Ishikawa (cell line): ENCODE measurements around the gene DUS2.

Experiments
- CEBPB ChIP-seq: IDR thresholded peaks from 2 replicates; pipeline ENCODE4 v1.6.1; 2012
- CREB1 ChIP-seq: IDR thresholded peaks from 2 replicates; pipeline ENCODE4 v1.6.1; 2012; ENCODE audit warnings: low read depth
- EGR1 ChIP-seq: IDR thresholded peaks from 2 replicates; pipeline ENCODE4 v1.6.1; 2012
- EP300 ChIP-seq: IDR thresholded peaks from 2 replicates; pipeline ENCODE4 v1.6.1; 2012; ENCODE audit warnings: borderline replicate concordance
- FOXM1 ChIP-seq: IDR thresholded peaks from 2 replicates; pipeline ENCODE4 v1.6.1; 2012; ENCODE audit warnings: low read depth, borderline replicate concordance
- NFIC ChIP-seq: IDR thresholded peaks from 2 replicates; pipeline ENCODE4 v1.6.1; 2012
- RAD21 ChIP-seq: IDR thresholded peaks from 2 replicates; pipeline ENCODE4 v1.6.1; 2012; ENCODE audit warnings: low read depth
- TAF1 ChIP-seq: IDR thresholded peaks from 2 replicates; pipeline ENCODE4 v1.6.1; 2012; ENCODE audit warnings: low read depth, mild to moderate bottlenecking
- TCF12 ChIP-seq: IDR thresholded peaks from 2 replicates; pipeline ENCODE4 v1.6.1; 2012; ENCODE audit warnings: low read depth
- TEAD4 ChIP-seq: IDR thresholded peaks from 2 replicates; pipeline ENCODE4 v1.6.1; 2012
- YY1 ChIP-seq: IDR thresholded peaks from 2 replicates; pipeline ENCODE4 v1.6.1; 2012; ENCODE audit warnings: low read depth
- ZBTB7A ChIP-seq: IDR thresholded peaks from 2 replicates; pipeline ENCODE4 v1.6.1; 2012; ENCODE audit warnings: low read depth
- TF ChIP-seq, protein P1 (sequence below): IDR thresholded peaks from 2 replicates; pipeline ENCODE4 v1.6.1; 2012; ENCODE audit warnings: low read depth, mild to moderate bottlenecking
- TF ChIP-seq, protein P2 (sequence below): IDR thresholded peaks from 2 replicates; pipeline ENCODE4 v1.6.1; 2012
- TF ChIP-seq, protein P3 (sequence below): IDR thresholded peaks from 2 replicates; pipeline ENCODE4 v1.6.1; 2012

Gene DUS2

DNA sequence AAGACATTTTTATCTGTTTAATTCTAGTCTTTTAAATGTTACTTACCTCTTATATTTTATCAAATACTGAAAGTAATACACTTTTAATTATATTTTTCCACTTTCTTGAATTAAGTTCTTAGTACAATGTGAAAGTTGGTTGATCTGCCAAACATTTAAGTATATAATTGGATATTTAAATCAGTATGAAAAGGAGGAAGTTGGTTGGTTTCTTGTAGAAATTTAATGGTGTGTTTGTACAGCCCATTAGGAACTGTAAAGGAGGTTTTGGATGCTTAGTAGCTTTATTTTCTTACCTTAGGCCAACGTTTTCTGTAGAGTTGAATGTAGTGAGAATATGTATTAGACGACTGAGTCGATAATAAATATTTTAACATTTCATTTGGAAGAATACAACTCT, 67.4 kb downstream of the DUS2 start:
- no peak for TF ChIP-seq NFIC
- TF ChIP-seq, protein P1, sequence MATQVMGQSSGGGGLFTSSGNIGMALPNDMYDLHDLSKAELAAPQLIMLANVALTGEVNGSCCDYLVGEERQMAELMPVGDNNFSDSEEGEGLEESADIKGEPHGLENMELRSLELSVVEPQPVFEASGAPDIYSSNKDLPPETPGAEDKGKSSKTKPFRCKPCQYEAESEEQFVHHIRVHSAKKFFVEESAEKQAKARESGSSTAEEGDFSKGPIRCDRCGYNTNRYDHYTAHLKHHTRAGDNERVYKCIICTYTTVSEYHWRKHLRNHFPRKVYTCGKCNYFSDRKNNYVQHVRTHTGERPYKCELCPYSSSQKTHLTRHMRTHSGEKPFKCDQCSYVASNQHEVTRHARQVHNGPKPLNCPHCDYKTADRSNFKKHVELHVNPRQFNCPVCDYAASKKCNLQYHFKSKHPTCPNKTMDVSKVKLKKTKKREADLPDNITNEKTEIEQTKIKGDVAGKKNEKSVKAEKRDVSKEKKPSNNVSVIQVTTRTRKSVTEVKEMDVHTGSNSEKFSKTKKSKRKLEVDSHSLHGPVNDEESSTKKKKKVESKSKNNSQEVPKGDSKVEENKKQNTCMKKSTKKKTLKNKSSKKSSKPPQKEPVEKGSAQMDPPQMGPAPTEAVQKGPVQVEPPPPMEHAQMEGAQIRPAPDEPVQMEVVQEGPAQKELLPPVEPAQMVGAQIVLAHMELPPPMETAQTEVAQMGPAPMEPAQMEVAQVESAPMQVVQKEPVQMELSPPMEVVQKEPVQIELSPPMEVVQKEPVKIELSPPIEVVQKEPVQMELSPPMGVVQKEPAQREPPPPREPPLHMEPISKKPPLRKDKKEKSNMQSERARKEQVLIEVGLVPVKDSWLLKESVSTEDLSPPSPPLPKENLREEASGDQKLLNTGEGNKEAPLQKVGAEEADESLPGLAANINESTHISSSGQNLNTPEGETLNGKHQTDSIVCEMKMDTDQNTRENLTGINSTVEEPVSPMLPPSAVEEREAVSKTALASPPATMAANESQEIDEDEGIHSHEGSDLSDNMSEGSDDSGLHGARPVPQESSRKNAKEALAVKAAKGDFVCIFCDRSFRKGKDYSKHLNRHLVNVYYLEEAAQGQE: no peak
- no peak for TF ChIP-seq TEAD4
- TF ChIP-seq, protein P2, sequence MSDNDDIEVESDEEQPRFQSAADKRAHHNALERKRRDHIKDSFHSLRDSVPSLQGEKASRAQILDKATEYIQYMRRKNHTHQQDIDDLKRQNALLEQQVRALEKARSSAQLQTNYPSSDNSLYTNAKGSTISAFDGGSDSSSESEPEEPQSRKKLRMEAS: no peak
- TF ChIP-seq FOXM1: no peak
- TF ChIP-seq EP300: no peak
- TF ChIP-seq EGR1: no peak
- TF ChIP-seq CEBPB: no peak
- no peak for TF ChIP-seq RAD21
- TF ChIP-seq ZBTB7A: no peak
- TF ChIP-seq, protein P3, sequence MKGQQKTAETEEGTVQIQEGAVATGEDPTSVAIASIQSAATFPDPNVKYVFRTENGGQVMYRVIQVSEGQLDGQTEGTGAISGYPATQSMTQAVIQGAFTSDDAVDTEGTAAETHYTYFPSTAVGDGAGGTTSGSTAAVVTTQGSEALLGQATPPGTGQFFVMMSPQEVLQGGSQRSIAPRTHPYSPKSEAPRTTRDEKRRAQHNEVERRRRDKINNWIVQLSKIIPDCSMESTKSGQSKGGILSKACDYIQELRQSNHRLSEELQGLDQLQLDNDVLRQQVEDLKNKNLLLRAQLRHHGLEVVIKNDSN: no peak
- no peak for TF ChIP-seq CREB1
- TF ChIP-seq YY1: no peak

DNA sequence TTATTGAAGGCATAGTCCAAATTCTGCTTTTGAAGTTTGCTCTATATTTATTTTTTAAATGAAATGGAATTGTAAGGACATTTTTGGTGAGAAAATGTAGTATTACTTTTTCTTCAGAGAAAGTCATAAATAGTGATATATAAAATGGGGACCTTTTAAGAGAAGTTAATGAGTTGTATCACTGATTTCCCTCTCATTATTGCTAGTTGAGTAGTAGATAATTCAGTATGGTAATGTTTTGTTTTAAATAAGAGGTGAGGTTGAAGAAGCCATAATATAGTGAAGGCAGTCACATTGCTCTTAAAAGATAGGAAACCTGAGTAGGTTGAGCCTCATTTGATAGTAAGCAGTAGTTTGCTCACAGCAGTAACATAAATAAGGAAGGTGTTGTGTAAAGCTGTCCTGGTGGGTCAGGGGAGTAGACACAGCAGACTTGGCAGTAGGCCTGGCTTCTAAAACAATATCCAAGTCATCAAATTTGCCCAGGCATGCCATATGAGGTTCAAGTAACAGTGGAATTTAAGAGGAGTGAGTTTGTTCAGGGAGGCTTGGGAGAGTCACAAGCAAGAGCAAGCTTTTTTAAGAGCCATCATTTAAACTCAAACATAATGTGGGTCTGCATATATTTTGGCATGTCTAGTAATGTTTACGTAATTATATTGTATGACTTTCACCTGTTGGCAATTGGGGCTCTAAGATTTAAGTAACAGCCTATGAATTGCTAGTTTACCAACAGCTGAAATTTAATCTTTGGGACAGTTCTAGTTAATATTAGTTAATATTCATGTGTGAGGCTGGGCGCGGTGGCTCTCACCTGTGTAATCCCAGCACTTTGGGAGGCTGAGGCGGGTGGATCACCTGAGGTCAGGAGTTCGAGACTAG, 68.5 kb downstream of the DUS2 start:
- TF ChIP-seq, protein P1: no peak
- TF ChIP-seq ZBTB7A: no peak
- no peak for TF ChIP-seq YY1
- TF ChIP-seq, protein P2: 0 out of 2 replicates have a peak, but pooled peaks have one; percentile 25
- TF ChIP-seq TAF1: no peak
- no peak for TF ChIP-seq FOXM1
- peak; percentile 82 for TF ChIP-seq NFIC
- peak; percentile 76 for TF ChIP-seq CEBPB
- TF ChIP-seq TCF12: peak; percentile 45; the same call in 1 of the 2 replicates
- peak; percentile 55 for TF ChIP-seq TEAD4
- TF ChIP-seq EP300: peak; percentile 38; the same call in 1 of the 2 replicates
- no peak for TF ChIP-seq RAD21
- TF ChIP-seq, protein P3: no peak
- no peak for TF ChIP-seq CREB1
- TF ChIP-seq EGR1: no peak

DNA sequence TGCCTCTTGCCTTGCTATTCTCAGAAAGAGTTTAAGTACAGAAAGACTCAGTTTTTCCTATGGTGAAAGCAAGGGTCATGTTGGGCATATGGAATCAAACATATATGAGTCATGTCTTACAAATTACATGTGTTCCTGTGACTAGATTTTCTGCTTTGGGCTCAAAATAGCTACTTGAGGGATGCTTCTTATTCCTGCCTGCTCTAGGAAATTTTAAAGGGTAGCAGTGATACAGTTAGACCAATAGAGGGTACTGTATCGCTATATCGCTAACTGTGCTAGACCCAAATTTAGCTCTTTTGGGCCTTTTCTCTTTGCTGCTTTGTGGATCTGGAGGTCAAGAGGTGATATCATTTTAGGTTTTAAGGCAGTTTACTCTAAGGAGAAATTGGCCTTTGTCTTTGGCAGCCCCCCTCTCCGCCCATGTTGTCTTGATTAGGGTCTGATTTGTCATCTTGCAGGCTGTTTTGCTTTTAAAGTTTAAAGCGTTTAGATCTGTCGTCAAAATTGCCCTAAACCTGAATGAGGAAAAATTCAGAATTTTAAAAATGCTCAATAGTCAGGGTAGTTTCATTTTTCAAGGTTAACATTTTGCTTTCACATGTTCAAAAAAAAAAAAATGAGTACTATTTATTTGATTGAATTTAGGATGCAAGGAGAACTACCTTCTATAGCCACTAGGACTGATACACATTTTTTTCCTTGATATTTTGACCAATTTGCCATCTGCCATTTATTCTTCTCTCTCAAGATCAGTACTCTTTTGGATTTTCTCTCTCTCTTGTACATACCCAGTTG, 70.9 kb downstream of the DUS2 start:
- TF ChIP-seq RAD21: peak; percentile 52
- no peak for TF ChIP-seq YY1

DNA sequence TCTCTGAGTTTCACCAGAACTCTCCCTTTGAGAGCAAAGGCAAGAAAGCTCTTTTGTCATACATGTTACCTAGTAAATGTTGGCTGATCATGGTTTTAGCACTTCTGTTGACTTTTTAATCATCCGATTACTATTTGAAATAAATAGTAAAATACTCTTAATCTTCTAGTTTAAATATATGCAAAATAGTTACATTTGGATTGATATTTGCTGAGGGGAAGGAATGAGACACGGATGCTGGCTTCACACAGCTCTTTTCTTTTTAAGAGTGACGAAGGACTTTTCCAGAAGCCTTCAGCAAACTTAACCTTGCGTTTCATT, 71.5 kb downstream of the DUS2 start:
- TF ChIP-seq EGR1: no peak
- TF ChIP-seq FOXM1: no peak
- TF ChIP-seq, protein P1: no peak
- no peak for TF ChIP-seq RAD21
- no peak for TF ChIP-seq NFIC

DNA sequence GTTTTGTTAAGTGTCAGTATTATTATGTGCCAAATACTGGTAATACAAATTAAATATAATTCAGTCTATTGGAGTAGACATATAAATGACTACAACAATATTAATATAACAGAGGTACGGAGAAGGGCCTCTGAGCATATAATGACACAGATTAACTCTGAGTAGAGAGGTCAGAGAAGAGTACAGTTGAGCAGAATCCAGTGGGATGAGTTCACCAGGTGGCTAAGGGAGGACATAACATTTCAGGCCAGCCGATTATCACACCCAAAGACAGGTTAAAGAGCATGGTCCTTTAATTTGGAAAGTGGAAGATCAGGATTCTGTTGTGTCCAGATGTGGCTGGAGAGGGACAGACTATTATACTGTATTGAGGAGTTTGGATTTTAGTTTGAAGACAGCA, 73.4 kb downstream of the DUS2 start:
- TF ChIP-seq YY1: no peak
- TF ChIP-seq, protein P2: no peak
- TF ChIP-seq CEBPB: no peak
- no peak for TF ChIP-seq CREB1
- no peak for TF ChIP-seq TCF12
- TF ChIP-seq, protein P1: no peak
- TF ChIP-seq TAF1: no peak
- TF ChIP-seq EGR1: no peak
- TF ChIP-seq, protein P3: no peak
- no peak for TF ChIP-seq NFIC
- TF ChIP-seq EP300: no peak
